Measurements from ENCODE around the gene FASTKD1. TPM values are rescaled to one million over a fixed set of nuclear protein-coding genes. Genes with fewer than 3 reads are reported as not detected.
A peak's percentile ranks its signal among the peaks of the same experiment; 100 is the strongest.

Gene FASTKD1
- total and polyA plus RNA-seq, 10 of the 15 experiments (the other 5 are each of a cell fraction or from before 2014, with no cell fraction given), result 45.6 to 76.1 (median 63.4) TPM

DNA sequence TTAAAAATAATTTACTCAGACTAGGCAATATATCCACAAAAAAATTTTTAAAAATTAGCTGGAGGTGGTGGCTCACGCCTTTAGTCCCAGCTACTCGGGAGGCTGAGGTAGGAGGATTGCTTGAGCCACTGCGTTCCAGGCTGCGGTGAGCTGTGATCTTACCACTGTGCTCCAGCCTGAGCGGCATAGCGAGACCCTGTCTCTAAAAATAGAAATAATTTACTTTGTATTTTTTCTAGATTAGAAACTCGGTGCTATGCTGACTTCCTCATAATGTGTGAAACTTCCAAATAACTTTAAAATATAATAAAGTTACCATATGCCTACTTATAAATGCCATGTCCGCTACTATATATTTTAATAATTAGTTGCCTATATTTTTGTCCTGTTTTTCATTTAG is 17.1 kb upstream of the FASTKD1 start:
- H3K4me1 ChIP-seq (ENCODE audit: control insufficient read depth, insufficient read depth, low read length), result no peaks in the 10 kb centered on the region
- 79% methylated on average over 8 of the region's 8 CpGs for WGBS (ENCODE audit: insufficient coverage, insufficient replicate concordance, low lambda C conversion rate, missing lambda C conversion rate)
- RAD21 ChIA-PET (ENCODE audit: unreplicated experiment), result interaction anchor here (0.8 to 1.4 kb wide), 2 partner anchors 18 to 107 kb away, joined by 3 to 7 read pairs; partner anchors contain the start of gene FASTKD1
- H2AFZ ChIP-seq (ENCODE audit: control insufficient read depth, low read depth, low read length), result no peak overlapping the region
- intact Hi-C loops (cut with micrococcal nuclease; ENCODE audit: unreplicated experiment) (no loop called here), in situ Hi-C loops (cut with MboI) (no loop called here)
- no peaks in the 10 kb centered on the region for H4K20me1 ChIP-seq (ENCODE audit: control insufficient read depth, insufficient read depth)
- no peak overlapping the region for H3K4me3 ChIP-seq
- no TSS peak for BruUV-seq (replicated peaks)
- peaks cover 77% of the 10 kb centered on the region for H3K79me2 ChIP-seq (ENCODE audit: control insufficient read depth, insufficient read depth, low read length)
- no peak overlapping the region for H3K9ac ChIP-seq (ENCODE audit: control insufficient read depth, insufficient read depth, low read length)
- no peak overlapping the region for H3K4me2 ChIP-seq (ENCODE audit: control insufficient read depth, insufficient read depth)
- POLR2A ChIA-PET, result interaction anchor here (1.2 kb wide), 1 partner anchor 208 kb away, joined by 3 read pairs; the partner anchor contains the start of gene SSB
- SMC1A ChIA-PET (ENCODE audit: uncharacterized antibody, unreplicated experiment), result interaction anchor here (0.6 to 1.8 kb wide), 5 partner anchors 12 to 147 kb away, joined by 3 to 5 read pairs (median 4); no protein-coding TSS in a partner anchor
- H3K36me3 ChIP-seq (ENCODE audit: control insufficient read depth in 2 of 2, insufficient read depth in 2 of 2, low read length in 1 of 2), result no peaks in the 10 kb centered on the region
- H3K27ac ChIP-seq (ENCODE audit: control insufficient read depth, insufficient read depth), result no peak overlapping the region
- peak; percentile 49 for ATAC-seq
- FAIRE-seq, result no peak
- CTCF ChIA-PET, result interaction anchor here (0.7 to 1.0 kb wide), 2 partner anchors 210 to 819 kb away, joined by 3 to 4 read pairs; no protein-coding TSS in a partner anchor
- H3K27me3 ChIP-seq (replicated peaks in 1 of 2; ENCODE audit: control insufficient read depth in 2 of 2, insufficient read depth in 2 of 2, low read length in 1 of 2), result no peaks in the 10 kb centered on the region
- DNase-seq (ENCODE audit: low read depth, low spot score), result no peak
- peaks cover 2% of the 10 kb centered on the region for H3K9me3 ChIP-seq (replicated peaks; ENCODE audit: control insufficient read depth, insufficient read depth, low read length)
- TF ChIP-seq HCFC1 (IDR thresholded peaks at IDR 0.05; ENCODE audit: low read length) (no peak), CHD1 (IDR thresholded peaks at IDR 0.05; ENCODE audit: low read depth, low read length) (no peak), NFIC (IDR thresholded peaks at IDR 0.05; ENCODE audit: low read depth, low read length) (no peak), IRF4 (IDR thresholded peaks at IDR 0.05; ENCODE audit: low read depth, low read length) (no peak), IRF3 (IDR thresholded peaks at IDR 0.05) (no peak), IKZF1 (conservative IDR thresholded peaks at IDR 0.05) (no peak), NBN (IDR thresholded peaks at IDR 0.05) (no peak), BHLHE40 (IDR thresholded peaks at IDR 0.05; ENCODE audit: borderline replicate concordance in 1 of 2, low read depth in 2 of 2, low read length in 1 of 2) (no peak), HDAC2 (IDR thresholded peaks at IDR 0.05) (no peak), ZNF207 (IDR thresholded peaks at IDR 0.05; ENCODE audit: borderline replicate concordance) (no peak), POLR2AphosphoS2 (IDR thresholded peaks at IDR 0.05; ENCODE audit: low read depth, low read length) (no peak), RCOR1 (conservative IDR thresholded peaks at IDR 0.05; ENCODE audit: low read depth, low read length) (no peak), SMAD5 (IDR thresholded peaks at IDR 0.05; ENCODE audit: low read depth) (no peak)
- TF ChIP-seq, protein P1, sequence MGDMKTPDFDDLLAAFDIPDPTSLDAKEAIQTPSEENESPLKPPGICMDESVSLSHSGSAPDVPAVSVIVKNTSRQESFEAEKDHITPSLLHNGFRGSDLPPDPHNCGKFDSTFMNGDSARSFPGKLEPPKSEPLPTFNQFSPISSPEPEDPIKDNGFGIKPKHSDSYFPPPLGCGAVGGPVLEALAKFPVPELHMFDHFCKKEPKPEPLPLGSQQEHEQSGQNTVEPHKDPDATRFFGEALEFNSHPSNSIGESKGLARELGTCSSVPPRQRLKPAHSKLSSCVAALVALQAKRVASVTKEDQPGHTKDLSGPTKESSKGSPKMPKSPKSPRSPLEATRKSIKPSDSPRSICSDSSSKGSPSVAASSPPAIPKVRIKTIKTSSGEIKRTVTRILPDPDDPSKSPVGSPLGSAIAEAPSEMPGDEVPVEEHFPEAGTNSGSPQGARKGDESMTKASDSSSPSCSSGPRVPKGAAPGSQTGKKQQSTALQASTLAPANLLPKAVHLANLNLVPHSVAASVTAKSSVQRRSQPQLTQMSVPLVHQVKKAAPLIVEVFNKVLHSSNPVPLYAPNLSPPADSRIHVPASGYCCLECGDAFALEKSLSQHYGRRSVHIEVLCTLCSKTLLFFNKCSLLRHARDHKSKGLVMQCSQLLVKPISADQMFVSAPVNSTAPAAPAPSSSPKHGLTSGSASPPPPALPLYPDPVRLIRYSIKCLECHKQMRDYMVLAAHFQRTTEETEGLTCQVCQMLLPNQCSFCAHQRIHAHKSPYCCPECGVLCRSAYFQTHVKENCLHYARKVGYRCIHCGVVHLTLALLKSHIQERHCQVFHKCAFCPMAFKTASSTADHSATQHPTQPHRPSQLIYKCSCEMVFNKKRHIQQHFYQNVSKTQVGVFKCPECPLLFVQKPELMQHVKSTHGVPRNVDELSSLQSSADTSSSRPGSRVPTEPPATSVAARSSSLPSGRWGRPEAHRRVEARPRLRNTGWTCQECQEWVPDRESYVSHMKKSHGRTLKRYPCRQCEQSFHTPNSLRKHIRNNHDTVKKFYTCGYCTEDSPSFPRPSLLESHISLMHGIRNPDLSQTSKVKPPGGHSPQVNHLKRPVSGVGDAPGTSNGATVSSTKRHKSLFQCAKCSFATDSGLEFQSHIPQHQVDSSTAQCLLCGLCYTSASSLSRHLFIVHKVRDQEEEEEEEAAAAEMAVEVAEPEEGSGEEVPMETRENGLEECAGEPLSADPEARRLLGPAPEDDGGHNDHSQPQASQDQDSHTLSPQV (IDR thresholded peaks at IDR 0.05), result no peak
- TF ChIP-seq, protein P2, sequence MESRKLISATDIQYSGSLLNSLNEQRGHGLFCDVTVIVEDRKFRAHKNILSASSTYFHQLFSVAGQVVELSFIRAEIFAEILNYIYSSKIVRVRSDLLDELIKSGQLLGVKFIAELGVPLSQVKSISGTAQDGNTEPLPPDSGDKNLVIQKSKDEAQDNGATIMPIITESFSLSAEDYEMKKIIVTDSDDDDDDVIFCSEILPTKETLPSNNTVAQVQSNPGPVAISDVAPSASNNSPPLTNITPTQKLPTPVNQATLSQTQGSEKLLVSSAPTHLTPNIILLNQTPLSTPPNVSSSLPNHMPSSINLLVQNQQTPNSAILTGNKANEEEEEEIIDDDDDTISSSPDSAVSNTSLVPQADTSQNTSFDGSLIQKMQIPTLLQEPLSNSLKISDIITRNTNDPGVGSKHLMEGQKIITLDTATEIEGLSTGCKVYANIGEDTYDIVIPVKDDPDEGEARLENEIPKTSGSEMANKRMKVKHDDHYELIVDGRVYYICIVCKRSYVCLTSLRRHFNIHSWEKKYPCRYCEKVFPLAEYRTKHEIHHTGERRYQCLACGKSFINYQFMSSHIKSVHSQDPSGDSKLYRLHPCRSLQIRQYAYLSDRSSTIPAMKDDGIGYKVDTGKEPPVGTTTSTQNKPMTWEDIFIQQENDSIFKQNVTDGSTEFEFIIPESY (IDR thresholded peaks at IDR 0.05), result no peak
- TF ChIP-seq, protein P3, sequence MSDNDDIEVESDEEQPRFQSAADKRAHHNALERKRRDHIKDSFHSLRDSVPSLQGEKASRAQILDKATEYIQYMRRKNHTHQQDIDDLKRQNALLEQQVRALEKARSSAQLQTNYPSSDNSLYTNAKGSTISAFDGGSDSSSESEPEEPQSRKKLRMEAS (IDR thresholded peaks at IDR 0.05; ENCODE audit: low read depth, low read length), result no peak
- TF ChIP-seq, protein P4, sequence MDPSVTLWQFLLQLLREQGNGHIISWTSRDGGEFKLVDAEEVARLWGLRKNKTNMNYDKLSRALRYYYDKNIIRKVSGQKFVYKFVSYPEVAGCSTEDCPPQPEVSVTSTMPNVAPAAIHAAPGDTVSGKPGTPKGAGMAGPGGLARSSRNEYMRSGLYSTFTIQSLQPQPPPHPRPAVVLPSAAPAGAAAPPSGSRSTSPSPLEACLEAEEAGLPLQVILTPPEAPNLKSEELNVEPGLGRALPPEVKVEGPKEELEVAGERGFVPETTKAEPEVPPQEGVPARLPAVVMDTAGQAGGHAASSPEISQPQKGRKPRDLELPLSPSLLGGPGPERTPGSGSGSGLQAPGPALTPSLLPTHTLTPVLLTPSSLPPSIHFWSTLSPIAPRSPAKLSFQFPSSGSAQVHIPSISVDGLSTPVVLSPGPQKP (IDR thresholded peaks at IDR 0.05; ENCODE audit: low read depth, low read length), result no peak

Measured in GM12878 (cell line).